ENCODE data around the gene FAM240A.

Gene FAM240A

GRCh38 chr3:46646700-46647099 lies 34.4 kb downstream of the FAM240A start:
- TF ChIP-seq FOXP2 (optimal IDR thresholded peaks at IDR 0.05; ENCODE audit: control extremely low read depth, extremely low read length, insufficient read depth) (no peak), EZH2 (IDR thresholded peaks at IDR 0.05) (no peak), POLR2AphosphoS5 (IDR thresholded peaks at IDR 0.05; ENCODE audit: borderline replicate concordance, low read depth, low read length) (no peak)
- DNase-seq (ENCODE audit: low read depth, low spot score), result no peak
- Histone ChIP-seq H3K9me3 (ENCODE audit: low read depth, low read length) (no peaks in the 10 kb centered on the region), H3K36me3 (ENCODE audit: insufficient read depth, low read length) (no peaks in the 10 kb centered on the region), H3K27ac (no peak overlapping the region), H3K9ac (ENCODE audit: insufficient read length) (no peak overlapping the region), H3K4me3 (no peak overlapping the region)

GRCh38 chr3:46648096-46648495 lies 35.8 kb downstream of the FAM240A start:
- Histone ChIP-seq H3K9me3 (ENCODE audit: low read depth, low read length) (no peaks in the 10 kb centered on the region), H3K9ac (ENCODE audit: insufficient read length) (no peak overlapping the region), H3K27ac (no peak overlapping the region), H3K36me3 (ENCODE audit: insufficient read depth, low read length) (no peaks in the 10 kb centered on the region), H3K4me3 (no peak overlapping the region)
- no peak for DNase-seq (ENCODE audit: low read depth, low spot score)
- TF ChIP-seq POLR2AphosphoS5 (IDR thresholded peaks at IDR 0.05; ENCODE audit: borderline replicate concordance, low read depth, low read length) (no peak), EZH2 (IDR thresholded peaks at IDR 0.05) (no peak), FOXP2 (optimal IDR thresholded peaks at IDR 0.05; ENCODE audit: control extremely low read depth, extremely low read length, insufficient read depth) (no peak)

DNA sequence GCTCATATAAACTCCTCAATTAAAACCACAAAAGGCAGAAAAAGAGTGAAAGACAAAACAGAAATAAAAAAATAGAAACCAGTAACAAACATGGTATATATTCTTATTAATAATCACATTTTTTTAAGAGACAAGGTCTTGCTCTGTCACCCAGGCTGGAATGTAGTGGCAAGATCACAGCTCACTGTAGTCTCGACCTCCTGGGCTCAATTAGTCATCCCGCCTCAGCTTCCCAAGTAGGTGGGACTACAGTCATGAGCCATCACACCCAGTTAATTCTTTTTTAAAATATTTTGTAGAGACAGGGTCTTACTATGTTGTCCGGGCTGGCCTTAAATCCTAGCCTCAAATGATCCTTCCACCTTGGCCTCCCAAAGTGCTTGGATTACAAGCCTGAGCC lies 37.1 kb downstream of the FAM240A start:
- DNase-seq (ENCODE audit: low read depth, low spot score), result no peak
- no peak overlapping the region for H3K4me3 ChIP-seq
- H3K9ac ChIP-seq (ENCODE audit: insufficient read length), result no peak overlapping the region

GRCh38 chr3:46651084-46651483 lies 38.8 kb downstream of the FAM240A start:
- no peak overlapping the region for H3K4me3 ChIP-seq
- no peak overlapping the region for H3K27ac ChIP-seq
- no peak overlapping the region for H3K9ac ChIP-seq (ENCODE audit: insufficient read length)
- TF ChIP-seq POLR2AphosphoS5 (IDR thresholded peaks at IDR 0.05; ENCODE audit: borderline replicate concordance, low read depth, low read length) (no peak), EZH2 (IDR thresholded peaks at IDR 0.05) (no peak), FOXP2 (optimal IDR thresholded peaks at IDR 0.05; ENCODE audit: control extremely low read depth, extremely low read length, insufficient read depth) (no peak)
- no peaks in the 10 kb centered on the region for H3K36me3 ChIP-seq (ENCODE audit: insufficient read depth, low read length)
- no peak for DNase-seq (ENCODE audit: low read depth, low spot score)
- no peaks in the 10 kb centered on the region for H3K9me3 ChIP-seq (ENCODE audit: low read depth, low read length)

More for the DNA sequence above, 37.1 kb downstream of the FAM240A start:
- TF ChIP-seq FOXP2 (optimal IDR thresholded peaks at IDR 0.05; ENCODE audit: control extremely low read depth, extremely low read length, insufficient read depth), result no peak
- TF ChIP-seq EZH2 (IDR thresholded peaks at IDR 0.05), result no peak
- no peak for TF ChIP-seq POLR2AphosphoS5 (IDR thresholded peaks at IDR 0.05; ENCODE audit: borderline replicate concordance, low read depth, low read length)
- H3K9me3 ChIP-seq (ENCODE audit: low read depth, low read length), result no peaks in the 10 kb centered on the region
- no peaks in the 10 kb centered on the region for H3K36me3 ChIP-seq (ENCODE audit: insufficient read depth, low read length)
- H3K27ac ChIP-seq, result no peak overlapping the region

DNA sequence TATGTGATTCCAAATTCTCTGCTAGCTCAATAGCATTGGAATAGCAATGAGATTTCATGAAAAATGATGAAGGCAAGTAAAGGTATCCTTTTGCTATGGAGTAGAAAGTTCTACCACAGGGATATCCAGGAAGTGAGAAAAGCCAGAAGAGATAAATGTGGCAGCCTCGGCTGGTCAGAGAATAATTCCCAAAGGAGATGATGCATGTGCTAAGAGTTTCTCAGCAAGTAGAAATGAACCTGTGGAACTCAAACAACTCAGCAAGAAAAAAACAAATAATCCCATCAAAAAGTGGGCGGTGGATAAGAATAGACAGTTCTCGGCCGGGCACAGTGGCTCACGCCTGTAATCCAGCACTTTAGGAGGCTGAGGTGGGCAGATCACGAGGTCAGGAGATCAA lies 42.9 kb downstream of the FAM240A start:
- no peak overlapping the region for H3K4me3 ChIP-seq
- no peaks in the 10 kb centered on the region for H3K9me3 ChIP-seq (ENCODE audit: low read depth, low read length)
- no peaks in the 10 kb centered on the region for H3K36me3 ChIP-seq (ENCODE audit: insufficient read depth, low read length)
- no peak for TF ChIP-seq POLR2AphosphoS5 (IDR thresholded peaks at IDR 0.05; ENCODE audit: borderline replicate concordance, low read depth, low read length)
- TF ChIP-seq FOXP2 (optimal IDR thresholded peaks at IDR 0.05; ENCODE audit: control extremely low read depth, extremely low read length, insufficient read depth), result no peak
- TF ChIP-seq EZH2 (IDR thresholded peaks at IDR 0.05), result no peak
- no peak overlapping the region for H3K27ac ChIP-seq
- H3K9ac ChIP-seq (ENCODE audit: insufficient read length), result no peak overlapping the region
- DNase-seq (ENCODE audit: low read depth, low spot score), result no peak

GRCh38 chr3:46656778-46657556 lies 44.6 kb downstream of the FAM240A start:
- Histone ChIP-seq H3K4me3 (no peak overlapping the region), H3K9ac (ENCODE audit: insufficient read length) (no peak overlapping the region), H3K9me3 (ENCODE audit: low read depth, low read length) (no peaks in the 10 kb centered on the region), H3K36me3 (ENCODE audit: insufficient read depth, low read length) (no peaks in the 10 kb centered on the region), H3K27ac (no peak overlapping the region)
- DNase-seq (ENCODE audit: low read depth, low spot score), result no peak
- TF ChIP-seq FOXP2 (optimal IDR thresholded peaks at IDR 0.05; ENCODE audit: control extremely low read depth, extremely low read length, insufficient read depth) (no peak), EZH2 (IDR thresholded peaks at IDR 0.05) (no peak), POLR2AphosphoS5 (IDR thresholded peaks at IDR 0.05; ENCODE audit: borderline replicate concordance, low read depth, low read length) (no peak)

DNA sequence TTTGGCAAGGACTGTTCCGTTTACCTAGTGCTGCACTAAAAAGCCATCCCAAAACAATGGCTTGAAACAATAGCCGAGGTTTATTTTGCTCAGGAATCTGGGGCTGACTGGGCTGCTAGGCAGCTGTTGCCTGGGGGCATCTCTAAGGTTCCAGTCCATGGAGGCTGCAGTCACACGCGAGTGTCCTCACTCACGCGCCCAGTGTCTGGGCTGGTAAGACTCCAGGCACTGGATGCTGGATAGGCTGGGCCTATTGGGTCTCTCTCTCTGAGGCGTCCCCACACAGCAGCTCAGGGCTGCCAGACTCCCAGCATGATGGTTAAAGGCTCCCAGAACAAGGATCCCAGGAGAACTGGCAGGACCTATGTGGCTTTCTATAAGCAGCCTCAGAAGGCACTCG lies 47.0 kb downstream of the FAM240A start:
- Histone ChIP-seq H3K9ac (ENCODE audit: insufficient read length) (no peak overlapping the region), H3K4me3 (no peak overlapping the region), H3K9me3 (ENCODE audit: low read depth, low read length) (no peaks in the 10 kb centered on the region), H3K27ac (no peak overlapping the region), H3K36me3 (ENCODE audit: insufficient read depth, low read length) (no peaks in the 10 kb centered on the region)
- TF ChIP-seq FOXP2 (optimal IDR thresholded peaks at IDR 0.05; ENCODE audit: control extremely low read depth, extremely low read length, insufficient read depth) (no peak), EZH2 (IDR thresholded peaks at IDR 0.05) (no peak), POLR2AphosphoS5 (IDR thresholded peaks at IDR 0.05; ENCODE audit: borderline replicate concordance, low read depth, low read length) (no peak)
- no peak for DNase-seq (ENCODE audit: low read depth, low spot score)

- no peaks in the 10 kb centered on the region for H3K9me3 ChIP-seq (ENCODE audit: low read depth, low read length)
- no peak for TF ChIP-seq EZH2 (IDR thresholded peaks at IDR 0.05)
- TF ChIP-seq POLR2AphosphoS5 (IDR thresholded peaks at IDR 0.05; ENCODE audit: borderline replicate concordance, low read depth, low read length), result no peak
- no peak for TF ChIP-seq FOXP2 (optimal IDR thresholded peaks at IDR 0.05; ENCODE audit: control extremely low read depth, extremely low read length, insufficient read depth)
- no peak overlapping the region for H3K4me3 ChIP-seq
- no peaks in the 10 kb centered on the region for H3K36me3 ChIP-seq (ENCODE audit: insufficient read depth, low read length)
- H3K9ac ChIP-seq (ENCODE audit: insufficient read length), result no peak overlapping the region
- no peak for DNase-seq (ENCODE audit: low read depth, low spot score)
- no peak overlapping the region for H3K27ac ChIP-seq
Measured at GRCh38 chr3:46660003-46660402, 47.7 kb downstream of the FAM240A start.

Data from SK-N-MC (cell line).